Measurements from ENCODE around the gene CDKAL1. TPM values are rescaled to one million over a fixed set of nuclear protein-coding genes. Genes with fewer than 3 reads are reported as not detected.
"Not testable (repeated sequence)": the region's sequence is repeated elsewhere in the genome, so short reads cannot be mapped to it uniquely, and the experiment has no call there.

CDKAL1 gene
- polyA plus RNA-seq, 4 donors, result 18.7 to 20.2 (median 19.4) TPM

GRCh38 chr6:20630617-20631548, 96.6 kb downstream of the CDKAL1 start:
- DNase-seq (ENCODE audit: low read depth in 4 of 4, low spot score in 3 of 4), result no peak

- no peak for DNase-seq (ENCODE audit: low read depth in 4 of 4, low spot score in 3 of 4)
These were observed 97.3 kb downstream of the CDKAL1 start for GRCh38 chr6:20631549-20631924.

- DNase-seq (ENCODE audit: low read depth in 4 of 4, low spot score in 3 of 4), result no peak
These were observed 98.4 kb downstream of the CDKAL1 start for GRCh38 chr6:20632696-20633095.

- no peak for DNase-seq (ENCODE audit: low read depth in 4 of 4, low spot score in 3 of 4)
These were observed 99.5 kb downstream of the CDKAL1 start for GRCh38 chr6:20633566-20634340.

GRCh38 chr6:20639161-20639560, 104.9 kb downstream of the CDKAL1 start:
- no peak for DNase-seq (ENCODE audit: low read depth in 4 of 4, low spot score in 3 of 4)

- DNase-seq (ENCODE audit: low read depth in 4 of 4, low spot score in 3 of 4), result no peak
These were observed 105.9 kb downstream of the CDKAL1 start for GRCh38 chr6:20640181-20640580.

GRCh38 chr6:20642441-20642840, 108.2 kb downstream of the CDKAL1 start:
- DNase-seq (ENCODE audit: low read depth in 4 of 4, low spot score in 3 of 4), result no peak

GRCh38 chr6:20644667-20645370, 110.6 kb downstream of the CDKAL1 start:
- DNase-seq (ENCODE audit: low read depth in 4 of 4, low spot score in 3 of 4), result no peak

GRCh38 chr6:20645572-20645971, 111.3 kb downstream of the CDKAL1 start:
- DNase-seq (ENCODE audit: low read depth in 4 of 4, low spot score in 3 of 4), result not testable (repeated sequence)

- no peak for DNase-seq (ENCODE audit: low read depth in 4 of 4, low spot score in 3 of 4)
These were observed 113.3 kb downstream of the CDKAL1 start for GRCh38 chr6:20647585-20647984.

- not testable (repeated sequence) for DNase-seq (ENCODE audit: low read depth in 4 of 4, low spot score in 3 of 4)
These were observed 115.6 kb downstream of the CDKAL1 start for GRCh38 chr6:20649696-20650470.

- no peak for DNase-seq (ENCODE audit: low read depth in 4 of 4, low spot score in 3 of 4)
These were observed 118.2 kb downstream of the CDKAL1 start for GRCh38 chr6:20652299-20653084.

GRCh38 chr6:20653085-20653479, 118.8 kb downstream of the CDKAL1 start:
- DNase-seq (ENCODE audit: low read depth in 4 of 4, low spot score in 3 of 4), result no peak

- no peak for DNase-seq (ENCODE audit: low read depth in 4 of 4, low spot score in 3 of 4)
These were observed 121.1 kb downstream of the CDKAL1 start for GRCh38 chr6:20655317-20655716.

- DNase-seq (ENCODE audit: low read depth in 4 of 4, low spot score in 3 of 4), result no peak
These were observed 123.1 kb downstream of the CDKAL1 start for GRCh38 chr6:20657274-20657800.

- no peak for DNase-seq (ENCODE audit: low read depth in 4 of 4, low spot score in 3 of 4)
These were observed 123.8 kb downstream of the CDKAL1 start for GRCh38 chr6:20658053-20658452.

GRCh38 chr6:20658516-20658915, 124.3 kb downstream of the CDKAL1 start:
- DNase-seq (ENCODE audit: low read depth in 4 of 4, low spot score in 3 of 4), result no peak

GRCh38 chr6:20660534-20660933, 126.3 kb downstream of the CDKAL1 start:
- no peak for DNase-seq (ENCODE audit: low read depth in 4 of 4, low spot score in 3 of 4)

GRCh38 chr6:20661721-20662120, 127.5 kb downstream of the CDKAL1 start:
- DNase-seq (ENCODE audit: low read depth in 4 of 4, low spot score in 3 of 4), result peak in 2 of 4 donors; percentile 26 to 28

Data from right renal pelvis (tissue), 4 donors.